Epithelial cell of esophagus (primary cell): ENCODE data around the gene TCFL5.

Source experiments
- DNase-seq: peaks from one replicate; pipeline ENCODE4 v3.0.0; 2010; ENCODE audit warnings: low read depth
- H3K4me3 ChIP-seq: 2 replicates; pipeline ENCODE4 v1.5.1; 2011; ENCODE audit warnings: mild to moderate bottlenecking, low read length, control low read depth
- CTCF ChIP-seq: IDR thresholded peaks from 2 replicates; pipeline ENCODE4 v1.5.1; 2011; ENCODE audit warnings: low read depth, mild to moderate bottlenecking, low read length, control low read depth, inconsistent platforms; ENCODE audit not compliant: insufficient read depth; ENCODE audit errors: missing control alignments

Gene TCFL5

GRCh38 chr20:62846166-62846890 lies 15.3 kb downstream of the TCFL5 start:
- no peak for TF ChIP-seq CTCF
- H3K4me3 ChIP-seq, result no peak overlapping the region
- no peak for DNase-seq

GRCh38 chr20:62845416-62846160 lies 16.0 kb downstream of the TCFL5 start:
- no peak for DNase-seq
- TF ChIP-seq CTCF, result no peak
- no peak overlapping the region for H3K4me3 ChIP-seq

GRCh38 chr20:62844182-62844581 lies 17.4 kb downstream of the TCFL5 start:
- no peak overlapping the region for H3K4me3 ChIP-seq
- TF ChIP-seq CTCF, result no peak
- DNase-seq, result no peak

GRCh38 chr20:62843656-62844055 lies 18.0 kb downstream of the TCFL5 start:
- H3K4me3 ChIP-seq, result no peak overlapping the region
- TF ChIP-seq CTCF, result no peak
- peak; percentile 88 for DNase-seq

GRCh38 chr20:62841705-62842212 lies 19.9 kb downstream of the TCFL5 start:
- no peak overlapping the region for H3K4me3 ChIP-seq
- DNase-seq, result no peak
- no peak for TF ChIP-seq CTCF

GRCh38 chr20:62840244-62841197 lies 21.1 kb downstream of the TCFL5 start:
- DNase-seq, result no peak
- no peak overlapping the region for H3K4me3 ChIP-seq
- no peak for TF ChIP-seq CTCF
